H9 (cell line): Measurements from ENCODE around the gene BST2. TPM values are rescaled to one million over a fixed set of nuclear protein-coding genes. Genes with fewer than 3 reads are reported as not detected.

Experiments used
- DNase-seq: peaks from one replicate; pipeline ENCODE4 v3.0.0-alpha.2; 2017
- H2AFZ ChIP-seq: one replicate; pipeline ENCODE4 v1.6.1; 2013; ENCODE audit warnings: mild to moderate bottlenecking, low read length, control low read depth, moderate library complexity
- H2AK5ac ChIP-seq: 2 replicates; pipeline ENCODE4 v1.6.1; 2013; ENCODE audit warnings: low read length, control low read depth, mixed read lengths; ENCODE audit not compliant: insufficient read length
- H2BK120ac ChIP-seq: one replicate; pipeline ENCODE4 v1.6.1; 2013; ENCODE audit warnings: low read depth, mild to moderate bottlenecking, low read length, control low read depth, inconsistent platforms; ENCODE audit not compliant: poor library complexity, severe bottlenecking
- H2BK12ac ChIP-seq: 2 replicates; pipeline ENCODE4 v1.6.1; 2013; ENCODE audit warnings: low read length, control low read depth, mixed read lengths, low read depth; ENCODE audit not compliant: insufficient read length
- H2BK15ac ChIP-seq: 2 replicates; pipeline ENCODE4 v1.6.1; 2013; ENCODE audit warnings: low read depth, low read length, control low read depth
- H2BK20ac ChIP-seq: one replicate; pipeline ENCODE4 v1.6.1; 2013; ENCODE audit warnings: low read depth, mild to moderate bottlenecking, low read length, control low read depth, inconsistent platforms; ENCODE audit not compliant: poor library complexity, severe bottlenecking
- H2BK5ac ChIP-seq: 2 replicates; pipeline ENCODE4 v1.6.1; 2013; ENCODE audit warnings: low read length, control low read depth, mixed read lengths; ENCODE audit not compliant: insufficient read length
- H3K14ac ChIP-seq: 2 replicates; pipeline ENCODE4 v1.6.1; 2013; ENCODE audit warnings: low read length, control low read depth; ENCODE audit not compliant: insufficient read depth
- H3K18ac ChIP-seq: 2 replicates; pipeline ENCODE4 v1.6.1; 2013; ENCODE audit warnings: low read depth, mild to moderate bottlenecking, mixed read lengths, low read length, control low read depth; ENCODE audit not compliant: insufficient read length
- H3K23ac ChIP-seq: 2 replicates; pipeline ENCODE4 v1.6.1; 2013; ENCODE audit warnings: low read length, control low read depth, mixed read lengths, low read depth; ENCODE audit not compliant: insufficient read length
- H3K23me2 ChIP-seq: 2 replicates; pipeline ENCODE4 v1.6.1; 2013; ENCODE audit warnings: low read depth, mild to moderate bottlenecking, mixed read lengths, low read length, control low read depth; ENCODE audit not compliant: insufficient read length, poor library complexity, severe bottlenecking
- H3K27ac ChIP-seq: 2 replicates; pipeline ENCODE4 v1.5.1; 2013; ENCODE audit warnings: low read length, control low read depth, mixed read lengths, low read depth; ENCODE audit not compliant: insufficient read length
- H3K27me3 ChIP-seq: 2 replicates; pipeline ENCODE4 v1.6.1; 2013; ENCODE audit warnings: low read length, control low read depth, inconsistent platforms; ENCODE audit not compliant: insufficient read depth
- H3K4ac ChIP-seq: 2 replicates; pipeline ENCODE4 v1.6.1; 2013; ENCODE audit warnings: low read depth, mild to moderate bottlenecking, control low read depth, inconsistent platforms, low read length, moderate library complexity
- H3K4me1 ChIP-seq: 2 replicates; pipeline ENCODE4 v1.6.1; 2013; ENCODE audit warnings: low read length, control low read depth, inconsistent platforms; ENCODE audit not compliant: insufficient read depth
- H3K4me2 ChIP-seq: 2 replicates; pipeline ENCODE4 v1.6.1; 2013; ENCODE audit warnings: low read length, control low read depth, mixed read lengths; ENCODE audit not compliant: insufficient read length, insufficient read depth
- H3K56ac ChIP-seq: 2 replicates; pipeline ENCODE4 v1.6.1; 2013; ENCODE audit warnings: low read depth, mild to moderate bottlenecking, mixed read lengths, low read length, control low read depth; ENCODE audit not compliant: insufficient read length
- H3K79me1 ChIP-seq: 2 replicates; pipeline ENCODE4 v1.6.1; 2013; ENCODE audit warnings: low read depth, mild to moderate bottlenecking, moderate library complexity, low read length, control low read depth, inconsistent platforms; ENCODE audit not compliant: insufficient read depth, poor library complexity, severe bottlenecking
- H3K79me2 ChIP-seq: 2 replicates; pipeline ENCODE4 v1.6.1; 2013; ENCODE audit warnings: low read length, control low read depth, inconsistent platforms; ENCODE audit not compliant: insufficient read depth
- H3K9ac ChIP-seq: 2 replicates; pipeline ENCODE4 v1.6.1; 2013; ENCODE audit warnings: low read length, control low read depth, mixed read lengths; ENCODE audit not compliant: insufficient read length; ENCODE audit errors: extremely low read depth
- H3K9me3 ChIP-seq: one replicate; pipeline ENCODE4 v1.6.1; 2013; ENCODE audit warnings: low read depth, low read length, inconsistent platforms; ENCODE audit not compliant: control insufficient read depth
- H3T11ph ChIP-seq: one replicate; pipeline ENCODE4 v1.6.1; 2013; ENCODE audit warnings: mild to moderate bottlenecking, low read length, control low read depth, inconsistent platforms
- H4K20me1 ChIP-seq: one replicate; pipeline ENCODE4 v1.6.1; 2013; ENCODE audit not compliant: control insufficient read depth, insufficient read length, insufficient read depth
- H4K5ac ChIP-seq: 2 replicates; pipeline ENCODE4 v1.6.1; 2013; ENCODE audit warnings: low read depth, mild to moderate bottlenecking, mixed read lengths, low read length, control low read depth; ENCODE audit not compliant: insufficient read length
- H4K8ac ChIP-seq: replicated peaks from 2 replicates; pipeline ENCODE4 v1.6.1; 2013; ENCODE audit warnings: low read length, control low read depth, mixed read lengths, low read depth; ENCODE audit not compliant: insufficient read length
- H4K91ac ChIP-seq: 2 replicates; pipeline ENCODE4 v1.6.1; 2013; ENCODE audit warnings: low read depth, mild to moderate bottlenecking, moderate library complexity, mixed read lengths, low read length, control low read depth; ENCODE audit not compliant: insufficient read length
- H3K27ac Mint-ChIP-seq, 3 experiments: 2 replicates in 2 of 3; 3 replicates in 1 of 3; pipeline ENCODE4 v1.8.0; 2020 to 2021; ENCODE audit warnings: mixed read lengths in 3 of 3, mild to moderate bottlenecking in 1 of 3, moderate library complexity in 1 of 3
- H3K27me3 Mint-ChIP-seq: 2 replicates; pipeline ENCODE4 v1.8.0; 2021; ENCODE audit warnings: low read depth, mild to moderate bottlenecking, moderate library complexity, mixed read lengths
- H3K36me3 Mint-ChIP-seq, 3 experiments: 2 replicates in 2 of 3; 3 replicates in 1 of 3; pipeline ENCODE4 v1.8.0; 2020 to 2021; ENCODE audit warnings: low read depth in 3 of 3, mixed read lengths in 3 of 3; ENCODE audit not compliant: insufficient read depth in 1 of 3
- H3K4me1 Mint-ChIP-seq, 2 experiments: 2 replicates each; pipeline ENCODE4 v1.8.0; 2020; ENCODE audit warnings: mixed read lengths in 2 of 2
- H3K4me3 Mint-ChIP-seq, 2 experiments: 2 replicates in 1 of 2; 3 replicates in 1 of 2; pipeline ENCODE4 v1.8.0; 2020 to 2021; ENCODE audit warnings: mild to moderate bottlenecking in 2 of 2, mixed read lengths in 2 of 2, moderate library complexity in 1 of 2
- H3K9me3 Mint-ChIP-seq, 2 experiments: 2 replicates in 1 of 2; 3 replicates in 1 of 2; pipeline ENCODE4 v1.8.0; 2020; ENCODE audit warnings: mild to moderate bottlenecking in 2 of 2, mixed read lengths in 2 of 2, moderate library complexity in 1 of 2
- WGBS: extraction: QIAGEN DNeasy Blood & Tissue Kit; methylation state at CpG from one replicate; pipeline ENCODE4 v1.1.7; 2013; ENCODE audit warnings: missing lambda C conversion rate, low lambda C conversion rate, mixed read lengths; ENCODE audit not compliant: insufficient read length; ENCODE audit errors: extremely low coverage; 5-methylcytosine and 5-hydroxymethylcytosine counted together
- total RNA-seq: library from RNA; stranded (reverse); gene quantifications from 2 replicates; pipeline ENCODE4 v1.2.1, GENCODE V29; 2021
- TF ChIP-seq, protein P1 (sequence below): fragments of 200-600 bp; sonication (generic); conservative IDR thresholded peaks from 3 replicates; pipeline ENCODE4 v1.8.0; 2021; ENCODE audit warnings: antibody characterized with exemption, mild to moderate bottlenecking

The BST2 gene
- total RNA-seq, 1 experiment from 2014 or later: 63.3 TPM

DNA sequence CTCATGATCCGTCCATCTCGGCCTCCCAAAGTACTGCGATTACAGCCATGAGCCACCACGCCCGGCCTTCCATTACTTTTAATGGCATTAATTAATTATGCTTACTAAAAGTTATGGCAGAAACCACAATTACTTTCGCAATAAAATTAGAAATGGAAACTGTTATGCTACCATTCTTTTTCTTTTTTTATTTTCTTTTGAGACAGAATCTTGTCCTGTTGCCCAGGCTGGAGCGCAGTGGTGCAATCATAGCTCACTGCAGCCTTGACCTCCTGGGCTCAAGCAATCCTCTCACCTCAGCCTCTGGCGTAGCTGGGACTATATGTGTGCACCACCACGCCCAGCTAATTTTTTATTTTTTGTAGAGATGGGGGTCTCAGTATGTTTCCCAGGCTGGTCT, 4.6 kb upstream of the BST2 start:
- H3K27ac ChIP-seq: no peak overlapping the region
- Mint-ChIP-seq H3K27ac (no peak overlapping the region; a peak in 1 of 7 replicates), H3K4me3 (no peak overlapping the region), H3K4me1 (peaks cover 37 to 45% of the 10 kb centered on the region in 2 experiments), H3K36me3 (peaks cover 2 to 27% (median 7%) of the 10 kb centered on the region in 3 experiments; a peak in 4 of 7 replicates), H3K27me3 (peaks cover 13% of the 10 kb centered on the region), H3K9me3 (no peaks in the 10 kb centered on the region)
- WGBS: no CpG with 5 or more reads among the region's 9 CpGs
- no peak overlapping the region for H3K4ac ChIP-seq
- DNase-seq: no peak
- TF ChIP-seq, protein P1, sequence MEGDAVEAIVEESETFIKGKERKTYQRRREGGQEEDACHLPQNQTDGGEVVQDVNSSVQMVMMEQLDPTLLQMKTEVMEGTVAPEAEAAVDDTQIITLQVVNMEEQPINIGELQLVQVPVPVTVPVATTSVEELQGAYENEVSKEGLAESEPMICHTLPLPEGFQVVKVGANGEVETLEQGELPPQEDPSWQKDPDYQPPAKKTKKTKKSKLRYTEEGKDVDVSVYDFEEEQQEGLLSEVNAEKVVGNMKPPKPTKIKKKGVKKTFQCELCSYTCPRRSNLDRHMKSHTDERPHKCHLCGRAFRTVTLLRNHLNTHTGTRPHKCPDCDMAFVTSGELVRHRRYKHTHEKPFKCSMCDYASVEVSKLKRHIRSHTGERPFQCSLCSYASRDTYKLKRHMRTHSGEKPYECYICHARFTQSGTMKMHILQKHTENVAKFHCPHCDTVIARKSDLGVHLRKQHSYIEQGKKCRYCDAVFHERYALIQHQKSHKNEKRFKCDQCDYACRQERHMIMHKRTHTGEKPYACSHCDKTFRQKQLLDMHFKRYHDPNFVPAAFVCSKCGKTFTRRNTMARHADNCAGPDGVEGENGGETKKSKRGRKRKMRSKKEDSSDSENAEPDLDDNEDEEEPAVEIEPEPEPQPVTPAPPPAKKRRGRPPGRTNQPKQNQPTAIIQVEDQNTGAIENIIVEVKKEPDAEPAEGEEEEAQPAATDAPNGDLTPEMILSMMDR: no peak
- H3K14ac ChIP-seq: no peak overlapping the region
- H2BK20ac ChIP-seq: no peak overlapping the region
- no peak overlapping the region for H2AK5ac ChIP-seq
- H3K79me2 ChIP-seq: no peaks in the 10 kb centered on the region; the same call in 1 of the 2 replicates
- H2BK120ac ChIP-seq: no peak overlapping the region
- H3K18ac ChIP-seq: no peak overlapping the region
- H4K5ac ChIP-seq: no peak overlapping the region
- H2AFZ ChIP-seq: no peak overlapping the region
- H3T11ph ChIP-seq: no peak overlapping the region
- H2BK5ac ChIP-seq: no peak overlapping the region
- peaks cover 7% of the 10 kb centered on the region for H3K23me2 ChIP-seq
- H2BK15ac ChIP-seq: no peak overlapping the region
- H4K20me1 ChIP-seq: no peaks in the 10 kb centered on the region
- no peaks in the 10 kb centered on the region for H3K27me3 ChIP-seq
- H3K9ac ChIP-seq: no peak overlapping the region
- no peak overlapping the region for H4K8ac ChIP-seq
- no peaks in the 10 kb centered on the region for H3K79me1 ChIP-seq
- no peaks in the 10 kb centered on the region for H3K9me3 ChIP-seq
- peaks cover 3% of the 10 kb centered on the region; the same call in 1 of the 2 replicates for H3K4me1 ChIP-seq
- H4K91ac ChIP-seq: no peak overlapping the region
- H3K56ac ChIP-seq: no peak overlapping the region
- H2BK12ac ChIP-seq: no peak overlapping the region
- H3K23ac ChIP-seq: no peak overlapping the region
- H3K4me2 ChIP-seq: no peak overlapping the region
